Measurements from ENCODE around the gene CANT1. TPM values are rescaled to one million over a fixed set of nuclear protein-coding genes. Genes with fewer than 3 reads are reported as not detected.

The CANT1 gene
- total and polyA plus RNA-seq, 7 donors, result 10.2 to 34.3 (median 22.5) TPM

- no peak for TF ChIP-seq CTCF (IDR thresholded peaks at IDR 0.05)
- ATAC-seq, result no peak
- H3K27ac ChIP-seq, result no peak overlapping the region
- WGBS, 3 donors, result 82 to 87% (median 83%) methylated on average over 27 of the region's 27 CpGs
- no peaks in the 10 kb centered on the region for H3K27me3 ChIP-seq (ENCODE audit: insufficient read depth in 3 of 3, low read length in 2 of 3)
- peaks cover 0 to 55% of the 10 kb centered on the region in 2 donors for H3K36me3 ChIP-seq (ENCODE audit: insufficient read depth in 1 of 2, low read depth in 1 of 2)
- intact Hi-C loops (cut with DNase I), result no loop called here
- no peaks in the 10 kb centered on the region for H3K9me3 ChIP-seq
- H3K4me3 ChIP-seq, result no peak overlapping the region
- peaks cover 20% of the 10 kb centered on the region for H3K4me1 ChIP-seq
- no peak for DNase-seq
Observed at GRCh38 chr17:78997231-78997741, 12.3 kb downstream of the CANT1 start.

GRCh38 chr17:78996781-78997201, 12.8 kb downstream of the CANT1 start:
- Histone ChIP-seq H3K9me3 (no peaks in the 10 kb centered on the region), H3K27me3 (ENCODE audit: insufficient read depth in 3 of 3, low read length in 2 of 3) (no peaks in the 10 kb centered on the region), H3K27ac (no peak overlapping the region), H3K4me3 (no peak overlapping the region), H3K4me1 (peaks cover 20% of the 10 kb centered on the region), H3K36me3 (ENCODE audit: insufficient read depth in 1 of 2, low read depth in 1 of 2) (peaks cover 0 to 60% of the 10 kb centered on the region in 2 donors)
- no peak for TF ChIP-seq CTCF (IDR thresholded peaks at IDR 0.05)
- ATAC-seq, result no peak
- 85 to 89% (median 89%) methylated on average over 16 of the region's 16 CpGs for WGBS, 3 donors
- DNase-seq, result no peak
- intact Hi-C loops (cut with DNase I), result no loop called here

- TF ChIP-seq CTCF (IDR thresholded peaks at IDR 0.05), result no peak
- intact Hi-C loops (cut with DNase I), result no loop called here
- Histone ChIP-seq H3K4me1 (peaks cover 20% of the 10 kb centered on the region), H3K27me3 (ENCODE audit: insufficient read depth in 3 of 3, low read length in 2 of 3) (no peaks in the 10 kb centered on the region), H3K27ac (no peak overlapping the region), H3K4me3 (no peak overlapping the region), H3K36me3 (ENCODE audit: insufficient read depth in 1 of 2, low read depth in 1 of 2) (peaks cover 0 to 69% of the 10 kb centered on the region in 2 donors), H3K9me3 (no peaks in the 10 kb centered on the region)
- peak; percentile 15 to 80 (median 60) for ATAC-seq
- DNase-seq, result peak in 1 of 2 donors; percentile 80
- 51 to 66% (median 54%) methylated on average over 18 of the region's 18 CpGs for WGBS, 3 donors
Observed at GRCh38 chr17:78995761-78996451, 13.7 kb downstream of the CANT1 start.

- Histone ChIP-seq H3K27ac (no peak overlapping the region), H3K9me3 (no peaks in the 10 kb centered on the region), H3K4me3 (no peak overlapping the region), H3K4me1 (peaks cover 20% of the 10 kb centered on the region), H3K36me3 (ENCODE audit: insufficient read depth in 1 of 2, low read depth in 1 of 2) (peaks cover 0 to 75% of the 10 kb centered on the region in 2 donors), H3K27me3 (ENCODE audit: insufficient read depth in 3 of 3, low read length in 2 of 3) (no peaks in the 10 kb centered on the region)
- DNase-seq (no peak), ATAC-seq (no peak)
- no peak for TF ChIP-seq CTCF (IDR thresholded peaks at IDR 0.05)
- 90 to 93% (median 91%) methylated on average over 29 to 34 of the region's 34 CpGs for WGBS, 3 donors
- intact Hi-C loops (cut with DNase I), result no loop called here
Observed at GRCh38 chr17:78995022-78995760, 14.4 kb downstream of the CANT1 start.

Measured in psoas muscle (tissue), 8 donors.